ENCODE results near the gene MMP11.

Gene MMP11

DNA sequence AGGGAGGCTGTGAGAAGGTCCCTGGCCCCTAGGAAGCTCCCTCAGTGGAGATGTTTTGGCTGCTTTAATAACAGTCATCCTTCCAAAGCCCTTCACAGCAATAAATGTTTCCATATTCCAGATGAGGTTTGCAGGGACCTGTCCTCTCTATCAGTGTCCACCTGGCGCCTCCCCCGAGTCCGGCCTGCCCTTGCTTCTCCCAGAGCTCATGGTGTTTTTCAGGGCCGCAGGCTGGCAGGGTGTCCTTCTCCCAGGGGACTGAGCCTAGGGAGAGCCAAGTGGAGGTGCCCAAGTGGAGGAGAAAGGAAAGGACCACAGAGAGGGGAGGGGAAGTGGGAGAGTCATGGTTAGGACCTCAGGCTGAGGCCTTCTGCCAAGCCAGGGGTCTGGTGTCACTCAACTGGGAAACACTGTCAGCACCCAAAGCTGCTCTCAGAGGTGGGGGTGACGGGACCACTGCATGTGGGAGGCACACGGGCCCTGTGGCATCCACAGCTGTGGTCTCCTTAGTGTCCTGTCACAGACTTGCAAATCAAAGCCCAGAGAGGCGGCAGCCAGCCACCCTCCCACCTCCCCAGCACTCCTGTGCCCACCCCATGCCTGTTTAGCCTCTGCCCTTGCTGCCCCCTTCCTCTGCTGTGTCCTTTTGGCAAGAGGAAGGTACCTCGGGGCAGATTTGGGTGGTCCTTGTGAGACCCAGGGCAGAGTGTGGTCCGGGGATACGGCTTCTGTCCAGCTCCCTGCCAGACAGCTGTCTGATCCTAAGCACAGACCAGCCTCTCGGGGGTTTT, 59.8 kb downstream of the MMP11 start:
- no peak for DNase-seq

DNA sequence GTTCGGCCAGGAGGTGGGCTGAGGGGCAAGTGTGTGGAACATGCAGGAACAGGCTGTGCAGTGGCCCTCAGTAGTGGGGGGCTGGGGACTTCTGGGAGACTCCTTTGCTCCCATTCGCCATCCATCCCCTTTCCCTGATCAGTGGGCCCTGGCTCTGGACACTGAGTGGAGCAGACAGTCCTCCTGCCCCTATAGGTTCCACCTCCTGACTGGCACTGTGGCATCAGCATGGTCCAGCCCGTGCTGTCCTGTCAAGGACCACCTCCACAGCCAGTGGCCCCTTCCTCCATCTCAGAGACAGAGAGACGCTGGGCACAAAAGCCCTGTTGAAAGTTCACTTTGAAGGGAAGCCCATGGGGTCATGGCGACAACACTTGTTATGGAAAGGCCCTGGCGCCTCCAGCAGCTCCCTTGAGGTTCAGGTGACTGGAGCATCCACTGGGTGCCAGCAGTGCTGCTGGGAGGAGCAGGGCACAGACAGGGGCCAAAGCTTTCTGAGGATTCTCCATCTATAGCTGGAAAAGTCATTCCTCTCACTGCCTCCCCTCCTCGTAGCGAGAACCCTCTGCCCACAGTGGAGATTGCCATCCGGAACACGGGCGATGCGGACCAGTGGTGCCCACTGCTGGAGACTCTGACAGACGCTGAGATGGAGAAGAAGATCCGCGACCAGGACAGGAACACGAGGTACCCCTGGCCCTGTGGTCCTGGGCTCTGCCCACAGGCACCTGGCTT, 60.5 kb downstream of the MMP11 start:
- no peak for DNase-seq

Data from fibroblast of skin of right quadriceps (primary cell).